Skin of body (tissue), 2 donors: ENCODE results near the gene ATXN1. TPM values are rescaled to one million over a fixed set of nuclear protein-coding genes. Genes with fewer than 3 reads are reported as not detected.
A peak's percentile ranks its signal among the peaks of the same experiment; 100 is the strongest.

Source experiments
- DNase-seq: peaks from one replicate; lab custom pipeline; 2025; lab: John Stamatoyannopoulos, UW
- total RNA-seq: library from RNA; depleted of rRNA; stranded (reverse); fragments of >200 nt; gene quantifications from one replicate; pipeline ENCODE4 v1.2.3, GENCODE V29; 2014

The ATXN1 gene
- total RNA-seq, 1 donor from 2014 or later = 52.6 TPM

GRCh38 chr6:16575655-16576054 is 185.6 kb downstream of the ATXN1 start:
- no peak for DNase-seq

- DNase-seq = no peak
These were observed 188.3 kb downstream of the ATXN1 start for GRCh38 chr6:16572943-16573342.

GRCh38 chr6:16572317-16572716 is 188.9 kb downstream of the ATXN1 start:
- no peak for DNase-seq

DNA sequence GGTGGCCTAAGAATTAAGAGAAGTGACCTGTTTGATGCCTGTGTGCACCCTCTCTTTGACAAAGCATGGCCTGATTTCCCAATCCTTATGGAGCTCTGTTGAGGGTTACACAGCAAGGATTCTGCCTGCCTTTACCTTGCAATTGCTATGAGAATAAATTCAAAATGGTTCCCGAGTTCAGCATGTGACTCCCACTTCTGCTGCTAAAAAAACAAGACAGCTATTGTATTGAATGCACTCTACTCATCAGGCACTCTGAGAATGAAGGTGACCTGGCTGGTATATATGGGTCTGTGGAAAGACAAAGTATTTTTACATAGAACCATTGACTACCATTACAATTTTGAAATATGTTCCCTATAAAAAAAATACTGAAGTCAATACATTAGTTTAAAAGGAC is 190.3 kb downstream of the ATXN1 start:
- no peak for DNase-seq

- DNase-seq = no peak
These were observed 191.1 kb downstream of the ATXN1 start for GRCh38 chr6:16570221-16570553.

- DNase-seq = no peak
These were observed 193.1 kb downstream of the ATXN1 start for GRCh38 chr6:16568128-16568527.

- DNase-seq = no peak
These were observed 194.2 kb downstream of the ATXN1 start for GRCh38 chr6:16567071-16567470.

GRCh38 chr6:16564436-16564835 is 196.8 kb downstream of the ATXN1 start:
- DNase-seq = peak; percentile 54

DNA sequence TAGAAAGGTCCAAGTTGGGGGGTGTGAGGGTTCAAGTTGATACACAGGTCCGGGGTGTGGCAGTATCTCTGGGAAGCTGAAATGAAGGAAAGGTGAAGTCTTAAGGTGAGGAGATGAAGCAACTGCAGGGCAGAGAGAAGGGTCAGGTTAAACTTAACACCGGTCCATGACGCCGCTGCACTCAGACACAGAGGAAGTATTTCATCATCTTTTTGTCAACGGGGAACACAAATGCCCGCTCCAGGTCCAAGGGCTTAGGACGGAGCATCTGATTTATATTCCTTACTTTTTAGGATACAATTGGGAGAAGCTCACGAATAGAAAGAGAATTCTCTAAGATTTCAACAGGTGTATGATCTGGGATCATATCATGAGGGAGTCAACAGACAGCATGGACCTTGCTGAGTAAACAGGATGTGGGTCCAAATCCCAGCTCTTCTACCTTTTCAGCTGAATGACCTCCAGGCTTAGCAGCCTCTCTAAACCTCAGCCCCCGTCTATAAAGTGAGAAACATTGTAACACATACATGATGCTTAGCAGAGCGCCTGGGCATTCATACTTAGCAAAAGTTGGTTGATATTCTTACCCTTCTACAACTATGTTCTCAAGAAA is 197.5 kb downstream of the ATXN1 start:
- no peak for DNase-seq

DNA sequence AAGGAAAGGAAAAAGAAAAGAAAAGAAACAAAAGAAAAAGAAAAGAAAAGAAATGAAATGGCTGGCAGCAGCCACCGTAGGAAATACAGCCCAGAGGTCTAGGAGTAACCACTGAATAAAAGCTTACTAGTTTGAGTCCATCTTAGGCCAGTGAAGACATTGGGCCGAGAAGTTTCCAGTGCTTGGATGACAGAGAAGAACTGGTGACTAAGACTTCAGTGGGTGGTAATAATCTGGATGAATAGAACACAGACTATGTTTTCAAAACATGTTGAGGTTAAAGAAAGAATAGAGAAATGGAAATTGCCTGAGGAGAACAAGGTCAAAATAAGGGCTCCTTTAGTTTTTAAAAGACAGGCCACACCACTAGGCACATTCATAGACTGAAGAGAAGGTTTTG is 198.8 kb downstream of the ATXN1 start:
- no peak for DNase-seq

DNA sequence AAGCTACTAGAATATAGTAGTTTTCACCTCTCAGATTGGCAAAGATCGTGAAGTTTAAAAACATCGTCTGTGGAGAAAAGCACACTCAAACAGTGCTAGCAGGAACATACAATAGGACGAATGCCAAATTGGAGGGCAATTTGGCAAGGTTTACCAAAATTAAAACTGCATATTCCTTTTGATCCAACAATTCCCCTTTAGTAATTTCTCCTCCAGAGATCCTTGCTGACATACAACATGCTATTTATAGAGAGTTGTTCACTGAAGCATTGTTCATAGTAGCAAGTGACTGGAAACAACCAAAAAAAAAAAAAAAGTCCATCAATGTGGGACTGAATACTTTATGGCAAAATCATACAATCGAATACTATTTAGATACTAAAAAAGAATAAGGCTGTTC is 202.2 kb downstream of the ATXN1 start:
- no peak for DNase-seq

DNA sequence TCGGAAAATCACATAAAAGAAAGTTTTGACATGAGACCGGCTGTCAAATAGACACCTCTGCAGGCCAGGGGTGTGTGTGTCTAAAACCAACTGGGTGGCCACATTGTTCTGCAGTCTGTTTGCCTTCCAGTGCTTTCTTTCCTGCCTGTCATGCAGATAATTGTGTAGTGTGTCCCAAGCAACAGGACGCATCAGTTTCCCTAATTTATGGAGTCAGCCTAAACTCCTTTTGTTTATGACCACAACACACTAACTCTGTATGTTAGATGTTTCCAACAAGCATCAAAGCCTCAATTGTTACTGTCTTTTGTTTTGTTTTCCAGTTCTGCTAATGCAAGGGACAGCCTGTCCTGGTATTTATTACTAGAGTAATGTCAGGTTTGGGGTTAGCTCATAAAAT is 205.7 kb downstream of the ATXN1 start:
- DNase-seq = no peak

DNA sequence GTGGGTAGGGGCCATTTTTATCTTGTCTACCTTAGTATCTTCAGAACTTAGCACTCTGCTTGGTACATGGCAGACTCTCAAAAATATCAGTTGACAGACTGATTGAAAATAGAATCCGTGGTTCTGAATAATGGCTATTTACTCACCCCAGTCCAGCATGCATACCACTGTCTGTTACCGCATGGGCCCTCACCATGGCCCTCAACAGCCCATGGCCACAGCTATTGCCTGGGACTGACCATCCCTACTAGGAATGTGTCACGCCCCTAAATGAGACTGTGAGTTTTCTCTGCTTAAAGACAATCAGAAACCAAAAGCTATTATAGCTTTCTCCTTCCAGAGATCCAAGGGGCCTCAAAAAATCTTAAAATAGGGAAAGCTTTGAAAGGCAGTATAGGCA is 207.7 kb downstream of the ATXN1 start:
- DNase-seq = no peak

DNA sequence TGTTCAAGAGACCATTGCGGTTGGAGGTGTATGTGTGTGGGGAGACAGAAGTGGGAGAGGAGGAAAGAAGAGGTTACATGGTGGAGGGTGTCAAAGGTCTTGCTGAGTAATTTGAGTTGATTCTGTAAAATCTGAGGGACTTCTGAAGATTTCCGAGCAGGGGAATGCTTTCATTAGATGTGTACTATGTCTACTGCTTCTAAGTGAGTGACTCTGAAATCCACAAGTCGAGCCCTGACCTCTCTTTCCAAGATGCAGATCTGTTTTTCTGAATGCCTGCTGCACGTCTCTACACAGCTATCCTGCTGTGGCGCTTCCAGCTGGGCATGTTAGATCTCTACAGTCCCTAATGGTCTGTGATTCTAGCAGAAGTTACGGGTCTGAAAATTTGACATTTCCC is 209.8 kb downstream of the ATXN1 start:
- DNase-seq = no peak

DNA sequence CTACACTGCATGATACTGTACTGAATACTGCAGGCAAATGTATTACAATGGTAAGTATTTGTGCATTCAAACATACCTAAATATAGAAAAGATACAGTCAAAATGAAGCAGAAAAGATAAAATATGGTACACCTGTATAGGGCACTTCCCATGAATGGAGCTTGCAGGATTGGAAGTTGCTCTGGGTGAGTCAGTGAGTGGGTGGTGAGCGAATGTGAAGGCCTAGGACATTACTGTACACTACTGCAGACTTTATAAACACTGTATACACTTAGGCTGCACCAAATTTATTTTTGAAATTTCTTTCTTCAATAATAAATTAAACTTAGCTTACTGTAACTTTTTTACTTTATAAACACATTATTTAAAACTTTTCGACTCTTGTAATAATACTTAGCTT is 213.1 kb downstream of the ATXN1 start:
- no peak for DNase-seq

GRCh38 chr6:16547587-16547986 is 213.7 kb downstream of the ATXN1 start:
- no peak for DNase-seq

DNA sequence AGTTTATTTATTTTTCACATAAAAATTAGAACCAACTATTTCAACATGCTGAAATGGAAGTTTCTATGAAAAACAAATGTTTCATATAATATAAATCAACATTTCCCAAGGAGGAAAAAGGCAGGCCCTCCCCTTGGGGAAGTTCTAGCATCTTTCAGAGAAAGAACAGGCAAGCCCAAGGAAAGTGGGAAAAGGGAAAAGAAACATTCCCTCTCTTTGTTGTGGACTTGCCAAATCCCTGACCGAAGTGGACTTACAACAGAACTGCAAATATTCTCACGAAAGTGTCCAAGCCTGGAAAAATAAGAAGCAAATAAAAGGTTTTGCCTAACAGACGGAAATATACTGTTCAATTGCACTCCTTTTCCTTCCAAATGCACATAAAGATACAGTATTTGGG is 214.4 kb downstream of the ATXN1 start:
- DNase-seq = peak; percentile 5

DNA sequence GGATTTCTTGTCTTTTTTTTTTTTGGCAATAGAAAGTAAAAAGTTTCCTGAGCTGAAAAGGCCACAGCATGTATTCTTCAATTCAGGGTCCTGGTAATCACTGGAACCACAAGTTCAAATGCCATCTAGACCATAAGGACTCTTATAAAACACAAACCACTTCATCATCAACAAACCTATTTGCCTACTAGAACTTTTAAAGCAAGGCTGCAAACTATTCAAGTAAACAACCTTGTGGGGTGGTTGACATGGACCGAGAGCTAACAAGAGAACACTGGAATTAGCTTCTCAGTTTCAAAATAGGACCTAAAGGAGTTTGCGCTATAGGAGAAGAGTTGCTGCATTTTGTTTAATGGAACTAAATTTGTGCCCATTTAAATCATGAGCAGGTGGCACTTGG is 215.9 kb downstream of the ATXN1 start:
- no peak for DNase-seq

DNA sequence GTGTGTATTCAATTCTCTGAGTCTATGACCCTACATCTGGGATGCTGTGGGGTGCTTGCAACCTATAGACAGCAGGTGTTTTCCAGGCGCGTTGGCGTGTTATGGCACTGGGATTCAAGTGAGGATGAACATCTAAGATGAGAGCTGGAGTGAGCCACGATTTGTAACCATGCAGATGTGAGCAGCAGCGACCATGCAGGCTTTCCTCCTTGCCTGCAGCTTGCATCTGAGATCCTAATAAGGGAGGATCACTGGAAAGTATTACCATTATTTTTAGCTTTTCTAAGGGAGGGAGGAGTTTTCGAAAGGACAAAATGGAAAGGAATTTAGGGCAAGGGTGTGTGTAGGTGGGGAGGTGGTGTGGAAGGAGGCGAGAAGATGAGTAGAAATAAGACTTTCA is 216.7 kb downstream of the ATXN1 start:
- DNase-seq = peak; percentile 21

DNA sequence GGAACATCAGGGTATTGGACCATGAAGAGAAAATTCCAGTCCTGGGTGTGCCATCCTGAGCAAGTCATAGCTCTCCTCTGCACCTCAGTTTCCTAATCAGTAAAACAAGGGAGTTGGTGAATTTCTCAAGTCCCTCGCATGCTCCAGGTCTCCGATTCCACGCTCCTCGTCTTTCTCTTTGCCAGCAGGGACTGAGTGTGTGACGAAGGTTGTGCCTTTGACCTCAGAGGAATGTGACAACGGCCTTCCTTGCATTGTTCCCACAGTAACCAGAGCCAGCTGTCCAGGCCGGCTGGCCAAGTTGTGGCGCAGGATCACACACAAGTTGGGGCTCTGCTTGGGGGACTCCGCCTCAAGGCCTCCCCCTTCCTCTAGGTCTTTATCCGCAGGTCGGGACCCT is 217.3 kb downstream of the ATXN1 start:
- peak; percentile 18 for DNase-seq

DNA sequence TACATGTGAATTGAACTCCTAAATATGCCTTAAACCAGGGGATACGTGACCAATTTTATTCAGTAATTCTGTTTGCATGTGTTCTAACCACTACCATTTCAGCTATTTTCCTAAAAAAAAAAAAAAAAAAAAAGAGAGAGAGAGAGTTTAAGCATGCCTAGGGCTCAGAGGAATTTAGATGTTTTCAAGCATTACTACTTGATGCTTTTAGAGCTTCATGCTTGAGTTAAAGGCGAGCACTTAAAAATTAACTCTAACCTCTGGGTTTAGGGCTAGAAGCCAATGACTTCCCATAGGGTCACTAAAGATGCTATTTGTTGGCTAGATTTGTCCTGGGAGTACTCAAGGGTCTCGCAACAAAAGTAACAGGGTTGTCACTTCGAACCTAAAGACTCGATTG is 217.7 kb downstream of the ATXN1 start:
- peak; percentile 18 for DNase-seq

DNA sequence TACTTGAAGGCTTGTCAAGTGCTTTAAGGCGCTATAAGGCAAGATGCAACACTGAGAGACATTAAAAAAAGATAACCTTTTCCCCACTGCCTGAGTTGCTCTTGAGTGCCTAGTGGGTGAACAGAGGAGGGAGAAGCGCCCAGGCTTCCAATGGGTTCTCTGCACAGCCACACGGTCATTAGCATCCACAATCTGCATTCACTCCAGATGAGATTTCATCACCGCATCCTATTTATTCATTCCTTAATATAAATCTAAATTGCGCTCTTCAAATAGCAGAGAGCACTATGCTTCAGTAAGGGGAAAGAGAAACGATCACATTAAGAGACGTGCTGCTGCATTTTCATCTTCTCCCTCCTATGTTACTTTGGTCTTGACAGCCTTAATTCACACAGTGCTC is 219.2 kb downstream of the ATXN1 start:
- no peak for DNase-seq

GRCh38 chr6:16540804-16541752 is 220.2 kb downstream of the ATXN1 start:
- no peak for DNase-seq
